OCI-LY7 (cell line): ENCODE results near the gene RAPGEF5. TPM values are rescaled to one million over a fixed set of nuclear protein-coding genes. Genes with fewer than 3 reads are reported as not detected.

Experiments
- BruUV-seq: library from RNA; stranded (reverse); fragments of 400-500 nt; replicated peaks from 2 replicates; lab custom pipeline; 2021; lab: Mats Ljungman, UMichigan
- CTCF ChIA-PET: fragments of 300-600 bp; sonication (Branson Sonifier 250); formaldehyde crosslinking; loops from one replicate; lab custom pipeline; 2022; ENCODE audit warnings: antibody characterized with exemption; ENCODE audit not compliant: unreplicated experiment; lab: Charles Lee
- POLR2A ChIA-PET: fragments of 300-600 bp; sonication (Branson Sonifier 250); formaldehyde crosslinking; loops from one replicate; lab custom pipeline; 2022; ENCODE audit warnings: antibody characterized with exemption; lab: Charles Lee
- DNase-seq: peaks from one replicate; pipeline ENCODE4 v3.0.0-alpha.2; 2015; ENCODE audit warnings: low spot score
- H2AFZ ChIP-seq: fragments of 200-600 bp; sonication (generic), shearing (Covaris generic); 2 replicates; pipeline ENCODE4 v1.6.1; 2014; ENCODE audit warnings: mild to moderate bottlenecking, antibody characterized with exemption, low read length, moderate library complexity
- H3K27ac ChIP-seq: fragments of 200-600 bp; sonication (generic); 2 replicates; pipeline ENCODE4 v1.5.1; 2014; ENCODE audit warnings: mixed run types, low read depth, mild to moderate bottlenecking, moderate library complexity, low read length, inconsistent platforms; ENCODE audit not compliant: poor library complexity, severe bottlenecking
- H3K36me3 ChIP-seq: fragments of 200-600 bp; sonication (generic); 2 replicates; pipeline ENCODE4 v1.6.1; 2014; ENCODE audit warnings: mild to moderate bottlenecking, antibody characterized with exemption, low read length, moderate library complexity, mixed read lengths; ENCODE audit not compliant: insufficient read depth
- H3K4me1 ChIP-seq: fragments of 200-600 bp; sonication (generic); 2 replicates; pipeline ENCODE4 v1.5.1; 2014; ENCODE audit warnings: mild to moderate bottlenecking, low read length; ENCODE audit not compliant: insufficient read depth, poor library complexity, severe bottlenecking
- H3K4me2 ChIP-seq: fragments of 200-600 bp; sonication (generic); 2 replicates; pipeline ENCODE4 v1.6.1; 2014; ENCODE audit warnings: mild to moderate bottlenecking, low read length
- H3K4me3 ChIP-seq: fragments of 200-600 bp; sonication (generic); 2 replicates; pipeline ENCODE4 v1.5.1; 2014; ENCODE audit warnings: mild to moderate bottlenecking, low read depth, low read length; ENCODE audit not compliant: poor library complexity, severe bottlenecking
- H3K79me2 ChIP-seq: fragments of 200-600 bp; sonication (generic); 2 replicates; pipeline ENCODE4 v1.6.1; 2016; ENCODE audit warnings: low read depth, mild to moderate bottlenecking, low read length, moderate library complexity, mixed read lengths; ENCODE audit not compliant: insufficient read depth
- H3K9me2 ChIP-seq: fragments of 200-600 bp; sonication (generic); 2 replicates; pipeline ENCODE4 v1.6.1; 2016; ENCODE audit warnings: mild to moderate bottlenecking, low read length, mixed read lengths; ENCODE audit not compliant: insufficient read depth
- H3K9me3 ChIP-seq: fragments of 200-600 bp; sonication (generic); 2 replicates; pipeline ENCODE4 v1.6.1; 2014; ENCODE audit warnings: mild to moderate bottlenecking, mixed run types, low read length, mixed read lengths
- H4K20me1 ChIP-seq: fragments of 200-600 bp; sonication (generic); 2 replicates; pipeline ENCODE4 v1.6.1; 2014; ENCODE audit warnings: mild to moderate bottlenecking, antibody characterized with exemption, low read length, moderate library complexity, mixed read lengths; ENCODE audit not compliant: insufficient read depth
- CTCF ChIP-seq: fragments of 200-600 bp; sonication (generic); conservative IDR thresholded peaks from 2 replicates; pipeline ENCODE4 v1.5.1; 2014; ENCODE audit warnings: mild to moderate bottlenecking, antibody characterized with exemption, low read length, moderate library complexity, mixed read lengths
- EZH2phosphoT487 ChIP-seq: fragments of 200-600 bp; sonication (generic); IDR thresholded peaks from 2 replicates; pipeline ENCODE4 v1.6.1; 2018; ENCODE audit warnings: low read depth, borderline replicate concordance, mild to moderate bottlenecking, mixed run types, antibody characterized with exemption, low read length, moderate library complexity, mixed read lengths
- intact Hi-C: fragments of 100-400 bp; cut with micrococcal nuclease; formaldehyde crosslinking; loops from one replicate; pipeline ENCODE4 v1.10.0; 2022; ENCODE audit not compliant: unreplicated experiment
- total RNA-seq, 2 experiments: library from RNA; depleted of rRNA in 1 of 2; stranded (reverse); fragments of >200 nt in 1 of 2; shearing (Covaris generic) in 1 of 2; gene quantifications; 2 replicates each; pipeline ENCODE4 v1.2.3, GENCODE V29; 2014 to 2022

RAPGEF5 gene
- total RNA-seq, 2 experiments from 2014 or later, result 114 to 115 TPM

- TF ChIP-seq EZH2phosphoT487 (no peak), CTCF (no peak)
- intact Hi-C loops, result no loop called here
- H2AFZ ChIP-seq, result no peak overlapping the region
- no peaks in the 10 kb centered on the region for H4K20me1 ChIP-seq
- no TSS peak for BruUV-seq
- POLR2A ChIA-PET, result interaction anchor here (1.3 kb wide), 1 partner anchor 10 kb away, joined by 4 read pairs; no protein-coding TSS in a partner anchor
- H3K9me2 ChIP-seq, result no peaks in the 10 kb centered on the region
- H3K4me2 ChIP-seq, result no peak overlapping the region
- no peaks in the 10 kb centered on the region for H3K4me1 ChIP-seq
- H3K36me3 ChIP-seq, result peaks cover 98% of the 10 kb centered on the region
- CTCF ChIA-PET, result no interaction called here
- H3K27ac ChIP-seq, result no peak overlapping the region
- H3K9me3 ChIP-seq, result no peaks in the 10 kb centered on the region
- no peak overlapping the region for H3K4me3 ChIP-seq
- no peak for DNase-seq
- H3K79me2 ChIP-seq, result peaks cover 1% of the 10 kb centered on the region; the same call in 1 of the 2 replicates
These were observed 146.0 kb downstream of the RAPGEF5 start for GRCh38 chr7:22210967-22211366.

GRCh38 chr7:22210355-22210754 is 146.6 kb downstream of the RAPGEF5 start:
- H3K9me2 ChIP-seq, result no peaks in the 10 kb centered on the region
- H3K4me2 ChIP-seq, result no peak overlapping the region
- no peak for DNase-seq
- peaks cover 98% of the 10 kb centered on the region for H3K36me3 ChIP-seq
- H3K4me3 ChIP-seq, result no peak overlapping the region
- no peak overlapping the region for H3K27ac ChIP-seq
- peaks cover 5% of the 10 kb centered on the region; the same call in 1 of the 2 replicates for H3K79me2 ChIP-seq
- no peaks in the 10 kb centered on the region for H4K20me1 ChIP-seq
- no peak for TF ChIP-seq EZH2phosphoT487
- TF ChIP-seq CTCF, result no peak
- ChIA-PET CTCF (no interaction called here), POLR2A (interaction anchor here (0.6 kb wide), 1 partner anchor 267 kb away, joined by 3 read pairs; no protein-coding TSS in a partner anchor)
- H3K4me1 ChIP-seq, result no peaks in the 10 kb centered on the region
- H3K9me3 ChIP-seq, result no peaks in the 10 kb centered on the region
- intact Hi-C loops, result no loop called here
- BruUV-seq, result no TSS peak
- H2AFZ ChIP-seq, result no peak overlapping the region

GRCh38 chr7:22208799-22209198 is 148.2 kb downstream of the RAPGEF5 start:
- intact Hi-C loops, result no loop called here
- Histone ChIP-seq H3K79me2 (peaks cover 5% of the 10 kb centered on the region; the same call in 1 of the 2 replicates), H3K9me3 (no peaks in the 10 kb centered on the region), H3K4me3 (no peak overlapping the region), H2AFZ (no peak overlapping the region), H3K4me1 (no peaks in the 10 kb centered on the region), H3K9me2 (no peaks in the 10 kb centered on the region), H3K36me3 (peaks cover 98% of the 10 kb centered on the region), H4K20me1 (no peaks in the 10 kb centered on the region), H3K4me2 (no peak overlapping the region), H3K27ac (no peak overlapping the region)
- CTCF ChIA-PET, result no interaction called here
- no peak for TF ChIP-seq CTCF
- TF ChIP-seq EZH2phosphoT487, result no peak
- BruUV-seq, result no TSS peak
- POLR2A ChIA-PET, result no interaction called here
- no peak for DNase-seq
